ENCODE measurements around the gene SIPA1L2.

DNA sequence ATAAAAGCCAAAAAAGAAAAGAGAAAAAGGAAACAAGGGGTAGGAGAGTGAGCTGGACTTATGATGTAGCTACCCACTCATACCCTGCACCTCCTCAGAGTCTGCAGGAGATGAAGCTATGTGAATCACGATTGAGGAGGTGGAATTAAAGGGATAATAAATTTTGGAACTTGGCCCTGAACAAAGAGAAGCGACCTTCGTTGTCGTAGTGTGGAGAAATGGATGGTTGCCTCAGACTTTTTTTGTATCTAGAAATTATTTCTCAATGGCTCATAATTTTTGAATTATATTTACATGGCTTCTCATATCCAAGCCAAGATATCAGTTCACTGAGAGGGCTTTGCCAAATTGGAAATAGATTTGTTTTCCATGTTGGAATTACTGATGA lies 37.8 kb upstream of the SIPA1L2 start:
- TF ChIP-seq, protein P1, sequence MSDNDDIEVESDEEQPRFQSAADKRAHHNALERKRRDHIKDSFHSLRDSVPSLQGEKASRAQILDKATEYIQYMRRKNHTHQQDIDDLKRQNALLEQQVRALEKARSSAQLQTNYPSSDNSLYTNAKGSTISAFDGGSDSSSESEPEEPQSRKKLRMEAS (IDR thresholded peaks at IDR 0.05) = no peak
- no peak for TF ChIP-seq FOXM1 (IDR thresholded peaks at IDR 0.05; ENCODE audit: borderline replicate concordance, low read depth)
- TF ChIP-seq EP300 (IDR thresholded peaks at IDR 0.05; ENCODE audit: borderline replicate concordance) = no peak
- TF ChIP-seq, protein P2, sequence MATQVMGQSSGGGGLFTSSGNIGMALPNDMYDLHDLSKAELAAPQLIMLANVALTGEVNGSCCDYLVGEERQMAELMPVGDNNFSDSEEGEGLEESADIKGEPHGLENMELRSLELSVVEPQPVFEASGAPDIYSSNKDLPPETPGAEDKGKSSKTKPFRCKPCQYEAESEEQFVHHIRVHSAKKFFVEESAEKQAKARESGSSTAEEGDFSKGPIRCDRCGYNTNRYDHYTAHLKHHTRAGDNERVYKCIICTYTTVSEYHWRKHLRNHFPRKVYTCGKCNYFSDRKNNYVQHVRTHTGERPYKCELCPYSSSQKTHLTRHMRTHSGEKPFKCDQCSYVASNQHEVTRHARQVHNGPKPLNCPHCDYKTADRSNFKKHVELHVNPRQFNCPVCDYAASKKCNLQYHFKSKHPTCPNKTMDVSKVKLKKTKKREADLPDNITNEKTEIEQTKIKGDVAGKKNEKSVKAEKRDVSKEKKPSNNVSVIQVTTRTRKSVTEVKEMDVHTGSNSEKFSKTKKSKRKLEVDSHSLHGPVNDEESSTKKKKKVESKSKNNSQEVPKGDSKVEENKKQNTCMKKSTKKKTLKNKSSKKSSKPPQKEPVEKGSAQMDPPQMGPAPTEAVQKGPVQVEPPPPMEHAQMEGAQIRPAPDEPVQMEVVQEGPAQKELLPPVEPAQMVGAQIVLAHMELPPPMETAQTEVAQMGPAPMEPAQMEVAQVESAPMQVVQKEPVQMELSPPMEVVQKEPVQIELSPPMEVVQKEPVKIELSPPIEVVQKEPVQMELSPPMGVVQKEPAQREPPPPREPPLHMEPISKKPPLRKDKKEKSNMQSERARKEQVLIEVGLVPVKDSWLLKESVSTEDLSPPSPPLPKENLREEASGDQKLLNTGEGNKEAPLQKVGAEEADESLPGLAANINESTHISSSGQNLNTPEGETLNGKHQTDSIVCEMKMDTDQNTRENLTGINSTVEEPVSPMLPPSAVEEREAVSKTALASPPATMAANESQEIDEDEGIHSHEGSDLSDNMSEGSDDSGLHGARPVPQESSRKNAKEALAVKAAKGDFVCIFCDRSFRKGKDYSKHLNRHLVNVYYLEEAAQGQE (IDR thresholded peaks at IDR 0.05; ENCODE audit: low read depth) = no peak
- TF ChIP-seq YY1 (IDR thresholded peaks at IDR 0.05; ENCODE audit: low read depth) = no peak
